Measurements from ENCODE around the gene NCCRP1.

Gene NCCRP1

DNA sequence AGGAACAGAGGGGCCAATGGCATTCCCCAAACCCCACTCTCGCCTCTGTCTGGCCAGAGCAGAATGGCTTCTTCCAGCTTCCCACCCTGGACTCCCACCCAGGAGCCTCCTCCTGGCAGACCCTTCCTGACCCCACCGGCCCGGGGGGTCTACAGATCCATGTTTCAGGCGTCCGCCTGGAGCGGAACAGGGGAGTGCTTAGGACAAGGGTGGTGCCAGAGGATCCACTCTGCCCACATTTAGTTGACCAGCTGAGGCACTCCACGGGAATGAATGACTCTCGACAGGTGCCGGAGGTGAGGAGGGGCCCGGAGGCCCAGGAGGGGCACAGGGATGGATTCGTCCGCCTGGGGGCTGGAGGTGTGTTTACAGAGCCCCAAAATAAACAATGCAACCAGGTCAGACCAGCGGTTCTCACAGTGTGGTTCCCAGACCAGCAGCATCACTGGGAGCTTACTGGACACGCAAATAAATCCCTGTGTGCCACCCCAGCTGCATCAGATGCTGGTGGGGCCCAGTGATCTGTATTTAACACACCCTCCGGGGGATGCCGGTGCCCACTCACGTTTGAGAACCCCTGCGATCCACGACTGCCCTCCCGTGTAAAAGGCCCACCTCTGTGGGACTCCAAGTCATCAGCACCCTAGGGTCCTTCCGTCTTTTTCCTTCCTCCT is 15.1 kb upstream of the NCCRP1 start:
- DNase-seq: no peak

GRCh38 chr19:39182174-39182505 is 14.6 kb upstream of the NCCRP1 start:
- DNase-seq: no peak

DNA sequence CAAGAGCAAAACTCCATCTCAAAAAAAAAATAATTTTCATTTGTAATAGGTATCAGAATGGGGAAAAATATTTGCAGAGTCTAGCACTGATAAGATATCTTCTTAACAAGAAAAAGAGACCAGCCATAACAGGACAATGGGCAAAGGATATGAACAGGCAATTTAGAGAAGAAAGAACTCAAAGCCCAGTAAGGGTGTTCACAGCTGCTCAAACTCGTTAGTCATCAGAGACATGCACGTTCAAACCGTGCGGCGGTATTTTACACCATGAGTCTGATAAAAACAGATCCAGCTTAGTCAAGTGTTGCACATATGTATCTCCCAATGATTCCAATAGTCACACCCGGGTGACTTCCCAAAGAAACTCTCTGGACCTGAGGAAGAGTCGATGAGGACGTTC is 13.7 kb upstream of the NCCRP1 start:
- DNase-seq: no peak

- no peak for DNase-seq
Measured at GRCh38 chr19:39186391-39186790, 10.4 kb upstream of the NCCRP1 start.

GRCh38 chr19:39187552-39187943 is 9.2 kb upstream of the NCCRP1 start:
- no peak for DNase-seq

DNA sequence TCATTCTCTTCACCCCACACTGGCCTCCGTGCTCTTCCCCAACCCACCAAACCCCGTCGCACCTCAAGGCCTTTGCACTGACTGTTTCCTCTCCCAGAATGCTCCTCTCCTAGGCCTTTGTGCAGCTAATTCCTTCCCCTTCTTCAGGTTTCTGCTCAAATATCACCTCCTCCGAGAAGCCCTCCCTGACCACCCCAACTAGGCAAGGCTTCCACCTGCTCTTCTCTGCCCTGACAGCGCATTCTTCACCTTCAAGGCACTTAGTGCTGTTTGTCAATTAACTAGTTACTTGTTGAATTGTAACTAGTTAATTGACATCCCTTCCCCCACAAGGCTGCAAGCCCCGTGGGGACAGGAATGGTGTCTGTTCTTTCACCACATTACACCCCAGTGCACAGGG is 7.8 kb upstream of the NCCRP1 start:
- no peak for DNase-seq

DNA sequence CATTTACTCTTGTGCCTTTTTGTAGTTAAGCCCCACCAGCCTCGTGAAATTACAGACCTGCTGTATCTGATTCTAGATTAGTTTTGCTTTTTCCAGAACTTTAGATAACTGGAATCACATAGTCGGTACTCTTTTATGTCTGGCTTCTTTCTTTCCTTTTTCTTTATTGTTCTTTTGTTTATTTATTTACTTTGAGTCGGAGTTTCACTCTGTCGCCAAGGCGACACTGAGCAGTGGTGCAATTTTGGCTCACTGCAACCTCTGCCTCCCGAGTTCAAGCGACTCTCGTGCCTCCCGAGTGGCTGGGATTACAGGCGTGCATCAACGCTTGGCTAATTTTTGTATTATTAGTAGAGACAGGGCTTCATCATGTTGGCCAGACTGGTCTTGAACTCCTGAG is 6.0 kb upstream of the NCCRP1 start:
- DNase-seq: no peak

- DNase-seq: no peak
Measured at GRCh38 chr19:39192846-39193245, 3.9 kb upstream of the NCCRP1 start.

DNA sequence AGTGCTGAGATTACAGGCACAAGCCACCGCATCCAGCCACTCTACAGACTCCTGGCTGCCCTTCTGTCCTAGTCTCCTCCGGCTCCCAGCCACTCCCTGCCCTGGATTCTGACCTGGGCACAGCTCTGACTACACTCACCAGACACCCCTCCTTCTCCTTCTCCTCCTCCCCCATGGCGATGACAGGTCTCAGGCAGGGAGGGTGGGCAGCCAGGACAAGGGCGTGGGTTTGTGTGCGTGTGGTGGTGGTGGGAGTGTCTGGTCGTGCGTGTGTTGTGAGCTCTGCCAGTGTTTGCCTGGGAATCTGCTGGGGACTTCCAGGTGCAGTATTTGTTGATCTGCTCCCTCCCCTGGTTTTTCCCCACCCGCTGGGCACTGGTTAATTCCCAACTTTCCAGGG is 3.0 kb upstream of the NCCRP1 start:
- no peak for DNase-seq

DNA sequence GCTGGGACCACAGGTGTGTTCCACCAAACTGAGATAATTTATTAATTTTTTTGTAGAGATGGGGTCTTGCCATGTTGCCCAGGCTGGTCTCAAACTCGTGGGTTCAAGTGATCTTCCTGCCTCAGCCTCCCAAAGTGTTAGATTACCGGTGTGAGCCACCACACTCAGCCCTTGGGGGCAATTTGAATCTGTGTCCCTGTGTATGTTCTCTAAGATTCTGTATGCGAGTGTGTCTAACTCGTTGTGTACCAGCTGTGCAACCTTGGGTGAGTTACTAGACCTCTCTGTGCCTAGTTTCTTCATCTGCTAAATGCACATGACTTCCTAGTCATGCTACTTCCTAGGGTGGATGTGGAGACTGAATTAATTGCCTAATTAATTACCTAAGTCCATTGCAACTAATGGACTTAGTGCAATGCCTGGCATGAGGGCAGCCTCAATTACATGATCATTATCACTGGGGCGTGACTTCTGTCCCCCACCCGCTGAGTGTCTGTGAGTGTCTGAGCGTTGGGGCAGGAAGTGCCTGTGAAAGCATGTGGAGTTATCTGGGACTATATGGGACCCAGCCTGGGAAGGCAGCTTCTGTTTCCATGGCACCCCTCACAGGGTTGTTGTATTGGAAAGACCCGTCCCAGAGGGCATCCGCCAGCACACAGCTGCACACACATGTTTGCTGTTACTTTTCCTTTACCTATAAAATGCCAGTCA is 1.8 kb upstream of the NCCRP1 start:
- DNase-seq: no peak

DNA sequence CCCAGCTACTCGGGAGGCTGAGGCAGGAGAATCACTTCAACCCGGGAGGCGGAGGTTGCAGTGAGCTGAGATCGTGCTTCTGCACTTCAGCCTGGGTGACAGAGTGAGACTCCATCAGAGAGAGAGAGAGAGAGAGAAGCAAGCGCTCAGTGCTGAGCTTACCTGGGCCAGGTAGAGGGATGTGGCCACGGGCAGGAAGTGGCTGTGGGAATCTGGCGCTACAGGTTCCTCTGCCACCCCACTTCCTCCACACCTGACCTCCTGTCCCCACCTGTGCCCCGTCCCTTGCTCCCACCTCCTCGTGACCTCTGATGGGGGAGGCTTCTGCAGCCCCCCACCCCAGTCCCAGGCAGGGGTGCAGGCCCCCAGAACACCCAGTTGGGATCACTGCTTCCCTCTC is 1.0 kb upstream of the NCCRP1 start:
- no peak for DNase-seq

DNA sequence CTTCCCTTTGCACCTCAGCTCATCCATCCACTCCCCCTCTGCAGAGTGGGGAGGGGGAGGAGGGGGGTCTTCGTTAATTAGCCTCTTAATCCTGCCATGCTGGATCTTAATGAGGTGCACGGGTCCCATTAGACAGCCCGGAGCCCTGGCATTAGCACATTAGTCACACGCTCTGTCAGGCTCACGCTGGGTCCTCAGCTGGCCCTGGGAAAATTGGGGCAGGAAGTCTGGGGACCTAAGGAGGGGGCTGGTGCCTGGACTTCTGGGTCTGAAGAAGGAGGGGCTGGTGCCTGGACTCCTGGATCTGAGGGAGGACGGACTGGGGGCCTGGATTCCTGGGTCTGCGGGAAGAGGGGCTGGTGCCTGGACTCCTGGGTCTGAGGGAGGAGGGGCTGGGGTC is 444 bp upstream of the NCCRP1 start:
- DNase-seq: no peak

DNA sequence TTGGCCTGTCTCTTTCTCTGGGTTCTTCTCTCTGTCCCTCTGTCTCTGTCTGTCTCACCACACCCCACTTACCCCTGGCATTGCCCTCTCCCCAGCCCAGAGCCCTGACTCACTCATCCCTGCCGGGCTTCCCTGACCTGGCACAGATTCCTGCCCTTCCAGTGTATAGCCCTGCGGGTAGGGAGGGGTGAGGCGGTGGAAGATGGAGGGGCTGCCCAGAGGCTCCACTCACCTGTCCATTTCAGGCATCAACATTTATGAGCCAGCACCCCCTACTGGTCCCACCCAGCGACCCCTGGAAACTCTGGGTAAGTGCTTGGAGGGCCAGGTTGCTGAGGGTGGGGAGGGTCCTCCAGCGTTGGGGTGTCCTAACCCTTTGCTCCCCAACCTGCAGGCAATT is 1.0 kb downstream of the NCCRP1 start:
- DNase-seq: no peak

- DNase-seq: peak in 8 of 14 donors; percentile 3 to 58 (median 16)
Measured at GRCh38 chr19:39199025-39199424, 2.3 kb downstream of the NCCRP1 start.

GRCh38 chr19:39200066-39200802 is 3.5 kb downstream of the NCCRP1 start:
- no peak for DNase-seq

DNA sequence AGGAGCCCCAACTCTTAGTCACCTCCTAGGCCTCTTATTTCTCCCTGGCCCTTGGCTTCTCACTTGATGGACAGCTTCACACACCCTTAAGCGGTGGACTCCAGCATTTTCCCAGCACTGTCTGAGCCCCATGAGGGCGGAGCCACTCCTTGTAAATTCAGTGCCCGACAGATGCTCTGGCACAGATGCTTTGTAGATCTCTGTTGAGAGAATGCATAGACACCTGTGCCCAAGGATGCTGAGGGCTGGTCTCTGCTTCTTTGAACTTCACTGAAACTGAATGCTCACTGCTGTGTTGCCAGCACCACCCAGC is 4.0 kb downstream of the NCCRP1 start:
- no peak for DNase-seq

DNA sequence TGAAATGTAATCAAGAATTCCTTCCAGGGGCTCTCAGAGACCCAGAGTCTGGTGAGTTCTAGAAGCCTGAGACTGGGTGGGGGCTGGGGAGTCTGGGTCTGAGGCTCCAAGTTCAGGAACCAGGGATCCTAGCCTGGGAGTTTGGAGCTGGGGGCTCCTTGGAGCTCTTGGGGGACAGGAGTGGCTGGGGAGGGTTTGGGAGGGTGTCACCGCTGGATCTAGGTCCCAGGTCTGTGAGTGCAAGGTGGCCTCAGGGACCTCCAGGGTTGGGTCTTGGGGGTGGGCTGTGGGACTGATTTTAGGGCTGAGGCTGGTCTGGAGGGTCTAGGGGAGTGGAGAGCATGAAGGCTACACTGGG is 6.2 kb downstream of the NCCRP1 start:
- DNase-seq: no peak

GRCh38 chr19:39203372-39204341 is 6.9 kb downstream of the NCCRP1 start, which contains the start of gene SYCN:
Gene SYCN (minus strand): TSS chr19:39204263. CDS start chr19:39204254, 9 bp downstream.
- DNase-seq: no peak

DNA sequence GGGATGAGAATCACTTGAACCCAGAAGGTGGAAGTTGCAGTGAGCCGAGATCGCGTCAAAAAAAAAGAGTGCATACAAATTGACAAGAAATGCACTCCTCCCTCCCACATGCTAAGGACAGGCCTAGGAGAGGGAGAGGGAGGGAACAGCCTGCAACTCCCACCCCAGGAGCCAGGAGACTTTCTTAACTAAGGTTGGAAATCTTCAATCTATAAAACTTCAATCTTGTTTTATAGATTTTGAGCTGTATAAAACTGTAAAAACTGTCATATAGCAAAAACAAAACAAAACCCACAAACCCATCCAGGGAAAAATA is 8.6 kb downstream of the NCCRP1 start:
- DNase-seq: no peak

GRCh38 chr19:39206122-39206521 is 9.4 kb downstream of the NCCRP1 start:
- no peak for DNase-seq

DNA sequence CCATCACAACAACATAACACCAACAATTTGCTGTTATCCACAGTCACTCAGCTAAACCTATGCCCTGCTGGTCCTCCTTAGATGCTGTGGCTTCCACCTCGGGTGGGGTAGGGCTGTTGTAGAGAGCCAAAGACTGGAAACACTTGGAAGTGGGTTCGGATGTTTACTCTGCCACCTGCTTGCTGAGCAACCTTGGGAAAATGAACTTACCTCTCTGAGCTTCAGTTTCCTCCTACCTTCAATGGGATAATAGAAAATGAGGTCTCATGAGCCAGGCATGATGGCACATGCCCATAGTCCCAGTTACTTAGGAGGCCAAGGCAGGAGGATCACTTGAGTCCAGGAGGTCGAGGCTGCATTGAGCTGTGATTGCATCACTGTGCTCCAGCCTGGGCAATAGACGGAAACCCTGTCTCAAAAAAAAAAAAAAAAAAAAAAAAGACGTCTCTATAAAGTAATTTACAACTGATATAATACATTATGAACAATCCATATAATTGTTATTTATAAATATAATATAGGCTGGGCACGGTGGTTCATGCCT is 10.6 kb downstream of the NCCRP1 start:
- no peak for DNase-seq

DNA sequence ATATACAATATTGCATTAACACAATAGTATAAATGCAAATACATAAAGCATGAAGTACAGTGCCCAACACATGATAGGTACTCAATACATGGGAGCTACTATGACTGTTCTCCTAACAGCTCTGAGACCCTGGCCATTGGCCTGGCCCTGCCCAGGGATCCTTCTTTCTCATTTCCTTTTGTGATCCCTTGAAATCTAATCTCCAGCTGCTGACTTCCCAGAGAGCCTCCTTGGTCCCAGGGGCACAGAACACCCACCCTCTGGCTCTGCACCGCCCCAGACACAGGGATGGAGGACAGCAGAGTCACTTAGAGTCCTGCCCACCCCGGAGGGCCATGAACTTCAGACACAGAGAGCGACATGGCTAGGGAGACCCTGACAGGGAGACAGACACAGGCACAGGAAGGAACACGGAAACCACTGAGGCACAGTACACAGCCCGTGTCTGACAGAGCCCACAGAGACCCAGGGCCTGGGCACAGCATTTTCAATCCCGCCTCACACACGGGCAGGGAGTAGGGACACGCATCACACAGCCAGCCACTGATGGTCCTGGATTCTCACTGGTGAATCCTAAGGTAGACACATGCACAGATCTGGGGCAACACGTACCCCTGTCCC is 11.5 kb downstream of the NCCRP1 start:
- no peak for DNase-seq

Measured in C1 segment of cervical spinal cord (tissue), 14 donors.